ENCODE data around the gene C2CD2. TPM values are rescaled to one million over a fixed set of nuclear protein-coding genes. Genes with fewer than 3 reads are reported as not detected.

The C2CD2 gene
- total RNA-seq, 1 donor from 2014 or later: 24.8 TPM

GRCh38 chr21:41917531-41917930 lies 36.3 kb downstream of the C2CD2 start:
- Mint-ChIP-seq H3K27ac (no peak overlapping the region), H3K9me3 (ENCODE audit: low read depth) (no peaks in the 10 kb centered on the region), H3K4me3 (ENCODE audit: low read depth) (no peak overlapping the region), H3K27me3 (no peaks in the 10 kb centered on the region), H3K36me3 (ENCODE audit: insufficient read depth) (peaks cover 15% of the 10 kb centered on the region), H3K4me1 (ENCODE audit: low read depth) (no peaks in the 10 kb centered on the region)
- DNase-seq (ENCODE audit: low spot score, unreplicated experiment): no peak
- no peak for TF ChIP-seq CTCF (IDR thresholded peaks at IDR 0.05; ENCODE audit: unreplicated experiment)

GRCh38 chr21:41916888-41917433 lies 36.9 kb downstream of the C2CD2 start:
- Mint-ChIP-seq H3K27ac (no peak overlapping the region), H3K36me3 (ENCODE audit: insufficient read depth) (peaks cover 17% of the 10 kb centered on the region), H3K9me3 (ENCODE audit: low read depth) (no peaks in the 10 kb centered on the region), H3K4me1 (ENCODE audit: low read depth) (no peaks in the 10 kb centered on the region), H3K27me3 (no peaks in the 10 kb centered on the region), H3K4me3 (ENCODE audit: low read depth) (no peak overlapping the region)
- no peak for DNase-seq (ENCODE audit: low spot score, unreplicated experiment)
- TF ChIP-seq CTCF (IDR thresholded peaks at IDR 0.05; ENCODE audit: unreplicated experiment): no peak

GRCh38 chr21:41914965-41915364 lies 38.9 kb downstream of the C2CD2 start:
- Mint-ChIP-seq H3K27me3 (no peaks in the 10 kb centered on the region), H3K9me3 (ENCODE audit: low read depth) (no peaks in the 10 kb centered on the region), H3K27ac (no peak overlapping the region), H3K36me3 (ENCODE audit: insufficient read depth) (peaks cover 20% of the 10 kb centered on the region), H3K4me1 (ENCODE audit: low read depth) (no peaks in the 10 kb centered on the region), H3K4me3 (ENCODE audit: low read depth) (no peak overlapping the region)
- TF ChIP-seq CTCF (IDR thresholded peaks at IDR 0.05; ENCODE audit: unreplicated experiment): no peak
- DNase-seq (ENCODE audit: low spot score, unreplicated experiment): no peak

GRCh38 chr21:41914358-41914757 lies 39.5 kb downstream of the C2CD2 start:
- TF ChIP-seq CTCF (IDR thresholded peaks at IDR 0.05; ENCODE audit: unreplicated experiment): no peak
- H3K4me3 Mint-ChIP-seq (ENCODE audit: low read depth): no peak overlapping the region
- no peak for DNase-seq (ENCODE audit: low spot score, unreplicated experiment)
- H3K27ac Mint-ChIP-seq: no peak overlapping the region
- peaks cover 21% of the 10 kb centered on the region for H3K36me3 Mint-ChIP-seq (ENCODE audit: insufficient read depth)
- no peaks in the 10 kb centered on the region for H3K4me1 Mint-ChIP-seq (ENCODE audit: low read depth)
- no peaks in the 10 kb centered on the region for H3K27me3 Mint-ChIP-seq
- no peaks in the 10 kb centered on the region for H3K9me3 Mint-ChIP-seq (ENCODE audit: low read depth)

- Mint-ChIP-seq H3K36me3 (ENCODE audit: insufficient read depth) (peaks cover 20% of the 10 kb centered on the region), H3K27me3 (no peaks in the 10 kb centered on the region), H3K4me3 (ENCODE audit: low read depth) (no peak overlapping the region), H3K9me3 (ENCODE audit: low read depth) (no peaks in the 10 kb centered on the region), H3K4me1 (ENCODE audit: low read depth) (no peaks in the 10 kb centered on the region), H3K27ac (no peak overlapping the region)
- no peak for TF ChIP-seq CTCF (IDR thresholded peaks at IDR 0.05; ENCODE audit: unreplicated experiment)
- DNase-seq (ENCODE audit: low spot score, unreplicated experiment): no peak
Measured at GRCh38 chr21:41913230-41913629, 40.6 kb downstream of the C2CD2 start.
